DMS114 treated with DMSO at 0.1 percent for 48 hours (cell line): ENCODE data around the gene ZRANB3.
"Not testable (repeated sequence)": the region's sequence is repeated elsewhere in the genome, so short reads cannot be mapped to it uniquely, and the experiment has no call there.

ENCODE experiments used
- DNase-seq: peaks from one replicate; lab custom pipeline; 2025; ENCODE audit not compliant: unreplicated experiment; lab: John Stamatoyannopoulos, UW

ZRANB3 gene

DNA sequence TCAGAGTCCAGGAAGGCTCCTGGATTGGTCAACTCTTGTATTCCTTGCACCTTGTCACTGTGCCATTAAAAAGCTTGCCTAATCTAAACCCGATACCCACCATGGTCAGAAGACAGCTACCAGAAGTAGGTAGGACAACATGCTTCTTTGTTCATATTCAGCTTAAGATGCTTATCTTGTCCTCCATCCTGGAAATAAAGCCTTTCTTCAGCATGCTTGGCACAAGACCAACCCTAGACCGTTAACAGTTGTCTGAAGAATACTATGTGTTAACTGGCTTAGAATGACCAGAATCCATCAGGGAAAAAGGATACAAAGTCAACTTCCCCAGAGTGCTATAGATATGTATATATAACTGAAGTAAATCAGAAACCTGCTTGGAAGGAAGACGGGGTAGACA, 193.9 kb downstream of the ZRANB3 start:
- no peak for DNase-seq

DNA sequence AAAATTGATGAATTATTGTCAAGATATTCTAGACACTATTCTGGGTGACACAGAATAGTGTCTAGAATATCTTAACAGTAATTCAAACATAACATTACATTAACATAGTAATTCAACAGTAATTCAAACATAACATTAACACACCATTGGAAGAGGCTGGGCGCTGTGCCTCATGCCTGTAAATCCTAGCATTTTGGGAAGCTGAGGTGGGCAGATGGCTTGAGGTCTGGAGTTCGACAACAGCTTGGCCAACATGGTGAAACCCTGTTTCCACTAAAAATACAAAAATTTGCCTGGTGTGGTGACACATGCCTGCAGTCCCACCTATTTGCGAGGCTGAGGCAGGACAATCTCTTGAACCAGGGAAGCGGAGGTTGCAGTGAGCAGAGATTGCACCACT, 195.8 kb downstream of the ZRANB3 start:
- DNase-seq = no peak

- no peak for DNase-seq
Observed at GRCh38 chr2:135327146-135327545, 203.9 kb downstream of the ZRANB3 start.

DNA sequence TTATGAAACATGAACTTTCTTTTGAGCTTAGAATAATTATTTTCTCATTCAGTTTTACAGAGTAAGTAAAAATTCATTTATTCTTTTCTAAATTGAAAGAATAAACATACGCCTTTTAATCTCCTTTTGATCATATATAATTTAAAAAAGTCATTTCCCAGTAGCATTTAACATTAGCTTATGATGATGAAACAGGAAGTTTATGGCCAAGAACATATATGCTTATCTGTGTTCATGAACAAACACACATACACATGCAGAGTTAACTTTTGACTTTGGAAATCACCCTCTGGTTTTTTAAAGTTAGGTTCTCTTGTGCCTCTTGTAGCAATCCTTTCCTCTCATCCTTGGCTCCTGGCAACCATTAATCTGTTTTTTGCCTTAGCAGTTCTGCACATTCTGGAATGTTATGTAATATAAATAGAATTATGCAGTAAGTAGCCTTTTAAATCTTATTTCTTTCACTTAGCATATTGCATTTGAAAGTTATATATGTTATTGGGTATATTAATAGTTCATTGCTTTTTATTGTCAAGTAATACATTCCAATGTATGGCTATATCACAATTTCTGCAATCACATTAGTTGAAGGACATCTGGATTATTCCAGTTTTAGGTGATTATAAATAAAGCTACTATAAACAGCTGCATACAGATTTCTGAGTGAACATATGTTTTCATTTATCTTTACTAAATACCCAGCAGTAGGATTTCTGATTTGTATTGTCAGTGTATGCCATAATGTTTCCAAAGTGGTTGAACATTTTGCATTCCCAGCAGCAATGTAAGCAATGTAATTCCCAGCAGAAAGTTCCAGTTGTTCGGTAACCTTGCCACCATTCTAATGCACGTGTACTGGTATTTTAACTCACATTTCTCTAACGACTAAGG, 210.3 kb downstream of the ZRANB3 start:
- DNase-seq = no peak

DNA sequence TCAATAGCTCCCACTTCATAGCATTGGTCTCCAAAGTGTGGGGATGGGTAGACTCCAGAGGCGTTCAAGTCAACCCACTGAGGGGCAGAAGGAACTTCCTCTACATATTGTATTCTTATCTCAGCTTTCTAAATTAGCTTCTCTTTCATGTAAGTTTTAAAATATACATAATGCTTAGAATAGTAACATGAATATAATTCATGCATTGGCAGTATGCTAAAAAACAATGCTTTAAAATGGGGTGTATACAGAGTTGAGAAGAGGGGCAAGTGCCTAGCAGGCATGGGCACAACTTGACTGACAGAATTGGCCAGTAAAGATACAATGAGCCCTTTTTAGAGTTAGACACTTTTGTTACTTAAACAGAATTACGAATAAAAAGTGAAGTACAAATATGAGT, 212.2 kb downstream of the ZRANB3 start:
- DNase-seq = no peak

GRCh38 chr2:135317375-135317774, 213.6 kb downstream of the ZRANB3 start:
- no peak for DNase-seq

DNA sequence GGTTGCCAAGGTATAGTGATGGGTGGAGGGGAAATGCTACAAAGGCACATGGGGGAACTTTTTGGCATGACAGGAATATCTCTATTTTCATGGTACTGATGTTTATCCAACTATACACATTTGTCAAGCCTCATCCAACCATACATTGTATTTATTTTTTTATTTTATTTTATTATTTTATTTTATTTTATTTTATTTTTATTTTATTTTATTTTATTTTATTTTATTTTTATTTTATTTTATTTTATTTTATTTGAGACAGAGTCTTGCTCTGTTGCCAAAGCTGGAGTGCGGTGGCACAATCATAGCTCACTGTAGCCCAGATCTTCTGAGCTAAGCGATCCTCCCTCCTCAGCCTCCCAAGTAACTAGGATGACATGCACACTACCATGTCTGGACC, 219.1 kb downstream of the ZRANB3 start:
- DNase-seq = no peak

GRCh38 chr2:135311268-135311667, 219.8 kb downstream of the ZRANB3 start:
- DNase-seq = no peak

DNA sequence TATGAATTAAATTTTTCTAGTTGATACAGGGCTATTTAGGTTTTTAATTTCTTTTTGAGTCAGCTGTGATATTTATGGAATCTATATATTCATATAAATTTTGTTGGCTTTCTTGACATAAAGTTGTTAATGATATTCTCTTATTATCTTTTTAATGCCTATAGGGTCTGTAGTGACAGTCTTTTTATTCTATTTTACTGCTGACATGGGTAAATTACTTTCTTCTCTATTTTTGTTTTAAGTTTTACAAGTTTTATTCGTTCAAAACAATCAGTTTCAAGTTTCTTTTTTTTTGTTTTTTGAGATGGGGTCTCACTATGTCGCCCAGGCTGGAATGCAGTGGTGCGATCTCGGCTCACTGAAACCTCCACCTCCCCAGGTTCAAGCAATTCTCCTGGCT, 226.3 kb downstream of the ZRANB3 start:
- no peak for DNase-seq

DNA sequence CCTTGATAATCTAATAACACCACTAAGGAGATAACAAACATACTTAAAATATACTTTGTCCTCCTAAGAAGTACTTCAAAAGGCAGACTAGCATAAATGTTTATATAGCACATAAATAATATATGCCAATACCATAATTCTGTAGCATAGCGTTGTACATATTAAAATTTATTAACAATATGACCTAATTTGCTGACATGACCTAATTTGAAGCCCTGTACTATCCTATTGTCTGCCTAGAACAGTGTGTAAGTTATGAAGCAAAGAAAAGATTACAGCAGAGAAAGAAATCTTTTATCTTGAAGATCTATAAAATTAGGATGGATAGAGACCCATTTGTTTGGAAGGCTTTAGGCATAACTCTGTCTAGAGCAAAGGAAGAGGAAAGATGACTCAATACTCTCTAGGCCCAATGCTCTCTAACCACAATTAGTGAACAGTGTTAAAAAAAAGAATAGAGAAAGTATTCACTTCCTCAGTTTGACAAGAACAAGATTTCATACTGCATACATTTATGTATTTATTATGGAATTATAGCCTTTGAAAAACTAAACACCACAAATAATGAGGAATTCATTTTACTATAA, 231.3 kb downstream of the ZRANB3 start:
- DNase-seq = no peak

DNA sequence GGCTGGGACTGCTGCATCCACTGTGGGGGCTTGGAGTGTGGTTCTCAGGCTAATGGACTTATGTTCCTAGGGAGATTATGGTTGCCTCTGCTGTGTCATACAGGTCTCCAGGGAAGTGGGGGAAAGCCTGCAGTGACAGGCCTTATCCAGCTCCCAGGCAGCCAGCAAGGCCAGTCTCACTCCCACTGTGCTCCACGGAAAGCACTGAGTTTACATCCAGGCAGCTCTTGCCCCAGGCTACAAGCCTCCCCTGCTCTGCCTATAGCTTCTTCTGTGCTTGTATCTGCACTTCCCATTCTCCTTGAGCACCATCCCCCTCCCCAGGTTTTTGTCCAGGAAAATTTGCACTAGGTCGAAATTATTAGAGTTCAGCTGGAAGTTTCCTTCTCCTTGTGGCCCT, 231.9 kb downstream of the ZRANB3 start:
- no peak for DNase-seq

DNA sequence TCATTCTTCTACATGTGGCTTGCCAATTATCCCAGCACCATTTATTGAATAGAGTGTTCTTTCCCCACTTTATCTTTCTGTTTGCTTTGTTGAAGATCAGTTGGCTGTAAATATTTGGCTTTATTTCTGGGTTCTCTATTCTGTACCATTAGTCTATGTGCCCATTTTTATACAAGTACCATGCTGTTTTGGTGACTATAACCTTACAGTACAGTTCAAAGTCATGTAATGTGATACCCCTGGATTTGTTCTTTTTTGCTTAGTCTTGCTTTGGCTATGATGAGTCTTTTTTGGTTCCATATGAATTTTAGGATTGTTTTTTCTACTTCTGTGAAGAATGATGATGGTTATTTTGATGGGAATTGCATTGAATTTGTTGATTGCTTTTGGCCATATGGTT, 243.9 kb downstream of the ZRANB3 start:
- not testable (repeated sequence) for DNase-seq

DNA sequence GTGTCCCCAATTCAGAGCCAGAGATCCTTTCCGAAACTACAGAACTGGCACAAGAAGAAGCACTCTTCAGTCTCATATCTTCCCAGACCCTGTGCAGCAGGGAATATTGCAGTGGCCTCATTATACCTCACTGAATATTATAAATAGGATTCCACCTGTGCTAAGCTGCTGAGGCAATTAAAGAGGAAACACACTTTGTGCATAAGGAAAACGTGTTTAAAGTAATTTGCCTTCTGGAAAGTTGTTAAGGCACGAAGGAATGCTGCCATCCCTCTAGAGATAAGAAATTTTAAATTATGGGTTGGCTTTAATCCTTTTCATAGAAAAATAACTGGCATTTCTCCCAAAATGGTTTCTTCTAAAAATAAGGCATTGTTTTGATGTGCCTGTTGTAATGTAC, 245.6 kb downstream of the ZRANB3 start:
- DNase-seq = no peak

DNA sequence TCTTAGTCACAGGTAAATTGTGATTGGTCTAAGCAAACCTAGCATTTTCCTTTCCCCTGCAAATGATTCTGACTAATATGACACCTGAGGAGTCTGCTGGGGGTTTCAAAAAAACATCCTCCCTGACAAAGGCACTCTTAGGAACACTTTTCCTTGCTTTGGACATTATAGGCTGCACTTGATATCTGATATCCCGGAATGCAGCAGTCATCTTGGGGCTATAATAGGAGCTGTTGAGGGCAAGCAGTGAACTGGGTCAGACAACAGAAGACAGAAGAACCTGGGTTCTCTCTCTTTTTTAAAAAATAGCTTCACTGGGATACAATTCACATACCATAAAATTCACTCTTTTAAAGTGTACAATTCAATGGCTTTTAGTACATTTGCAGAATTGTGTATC, 249.6 kb downstream of the ZRANB3 start:
- no peak for DNase-seq

DNA sequence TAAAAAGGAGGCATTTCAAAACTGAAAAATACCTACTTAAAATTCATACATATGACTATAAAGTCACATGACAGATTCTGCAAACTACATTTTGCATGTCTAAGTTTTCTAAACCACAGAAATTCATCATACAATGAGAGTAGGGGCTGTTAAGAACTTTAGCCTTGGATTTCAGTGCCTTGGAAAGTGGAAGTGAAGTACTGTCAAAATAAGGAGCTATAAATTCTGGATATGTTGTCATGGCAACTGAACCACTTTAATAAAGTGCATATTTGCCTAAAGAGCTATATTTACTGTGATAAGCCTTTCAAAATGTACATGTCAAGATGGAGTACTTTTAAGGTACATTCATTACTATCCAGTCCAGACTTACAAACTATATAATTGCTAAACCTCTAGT, 251.8 kb downstream of the ZRANB3 start:
- DNase-seq = no peak

DNA sequence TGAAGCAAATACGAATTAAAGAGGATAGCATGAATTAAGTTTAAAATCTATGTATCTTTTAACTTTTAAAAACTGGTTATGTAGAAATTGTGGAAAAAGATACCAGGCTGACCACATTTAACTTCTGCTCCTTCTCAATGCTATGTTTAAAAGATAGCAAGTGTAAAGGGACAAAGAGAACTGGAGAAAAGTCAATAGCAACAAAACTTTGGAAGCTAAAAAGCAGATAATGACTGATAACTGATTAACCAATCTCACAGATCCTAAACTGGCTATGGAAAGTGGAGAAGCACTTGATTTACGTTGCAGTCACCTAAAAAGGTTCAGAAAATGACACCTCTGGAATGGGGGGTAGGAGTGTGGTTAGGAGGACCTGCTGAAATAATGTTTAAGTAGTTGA, 254.5 kb downstream of the ZRANB3 start:
- no peak for DNase-seq

GRCh38 chr2:135271006-135271405, 260.0 kb downstream of the ZRANB3 start:
- DNase-seq = no peak

DNA sequence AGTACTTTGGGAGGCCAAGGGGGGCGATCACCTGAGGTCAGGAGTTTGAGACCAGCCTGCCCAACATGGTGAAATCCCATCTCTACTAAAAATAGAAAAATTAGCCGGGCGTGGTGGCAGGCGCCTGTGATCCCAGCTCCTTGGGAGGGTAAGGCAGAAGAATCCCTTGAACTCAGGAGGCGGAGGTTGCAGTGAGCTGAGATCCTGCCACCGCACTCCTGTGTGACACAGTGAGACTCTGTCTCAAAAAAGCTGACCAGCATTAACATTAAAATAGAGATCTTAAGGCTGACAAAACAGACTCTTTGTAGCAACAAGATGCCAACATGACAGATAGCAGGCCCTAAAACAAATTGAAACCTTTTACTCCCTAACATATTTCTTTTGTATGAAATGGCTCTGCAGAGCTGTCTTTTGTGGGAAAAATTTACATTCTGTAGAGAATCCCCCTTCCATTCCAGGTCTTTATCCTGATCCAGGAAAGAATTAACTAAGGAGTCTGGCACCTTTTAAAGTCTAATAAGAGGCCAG, 265.0 kb downstream of the ZRANB3 start:
- DNase-seq = no peak

DNA sequence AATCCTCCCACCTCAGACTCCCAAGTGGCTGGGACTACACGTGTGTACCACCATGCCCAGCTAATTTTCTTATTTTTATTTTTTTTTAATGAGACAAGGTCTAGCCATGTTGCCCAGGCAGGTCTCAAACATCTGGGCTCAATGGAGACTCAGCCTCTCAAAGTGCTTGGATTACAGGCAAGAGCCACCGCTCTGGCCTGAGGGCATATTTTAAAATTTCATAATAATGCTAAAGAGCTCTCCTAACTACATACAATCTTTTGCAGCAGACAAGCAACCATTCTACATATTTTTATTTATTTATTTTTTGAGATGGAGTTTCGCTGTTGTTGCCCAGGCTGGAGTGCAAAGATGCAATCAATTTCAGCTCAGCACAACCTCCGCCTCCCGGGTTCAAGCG, 271.9 kb downstream of the ZRANB3 start:
- DNase-seq = no peak

DNA sequence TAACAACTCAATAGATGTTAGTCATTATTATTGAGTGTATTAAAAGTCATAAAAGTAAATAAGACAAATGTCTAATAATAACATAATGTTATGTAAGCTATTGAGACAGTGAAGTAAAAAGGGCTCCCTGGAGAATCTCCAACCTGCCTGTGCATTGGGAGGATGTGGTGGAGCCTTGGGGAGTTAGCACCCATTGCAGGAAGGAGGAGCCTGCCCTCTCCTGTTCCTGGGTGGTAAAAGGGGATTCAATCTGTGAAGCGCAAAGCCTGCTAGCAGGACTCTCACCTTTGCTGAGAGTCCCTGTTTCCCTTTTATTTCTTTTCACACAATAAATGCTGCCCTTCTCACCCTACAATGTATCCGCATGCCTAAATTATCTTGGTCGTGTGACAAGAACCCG, 272.8 kb downstream of the ZRANB3 start:
- DNase-seq = no peak

DNA sequence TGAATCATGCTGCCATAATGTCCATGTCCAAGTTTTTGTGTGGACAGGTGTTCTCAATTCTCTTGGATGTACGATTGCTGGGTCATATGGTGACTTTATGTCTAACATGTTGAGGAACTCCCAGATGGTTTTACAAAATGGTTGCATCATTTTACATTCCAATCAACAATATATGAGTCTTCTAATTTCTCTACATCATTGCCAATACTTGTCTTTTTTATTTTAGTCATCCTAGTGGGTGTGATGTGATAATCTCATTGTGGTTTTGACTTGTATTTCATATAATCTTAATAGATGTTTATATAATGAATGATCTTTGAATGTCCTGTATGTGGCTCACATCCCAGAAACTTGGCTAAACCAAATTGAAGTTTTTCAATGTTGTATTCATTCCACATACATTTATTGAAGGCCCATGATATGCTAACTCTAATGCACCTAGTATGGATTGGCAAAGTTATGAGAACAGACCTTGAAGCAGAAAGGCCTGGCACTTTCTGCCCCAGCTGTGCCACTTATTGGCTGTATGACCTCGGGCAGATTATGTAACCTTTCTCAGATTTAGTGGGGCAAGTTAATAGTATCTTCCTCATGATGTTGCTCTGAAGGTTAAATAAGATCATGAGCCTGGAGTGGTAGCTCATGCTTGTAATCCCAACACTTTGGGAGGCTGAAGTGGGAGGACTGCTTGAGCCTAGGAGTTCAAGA, 273.5 kb downstream of the ZRANB3 start:
- DNase-seq = no peak
